ENCODE measurements around the gene KLC1.
A peak's percentile ranks its signal among the peaks of the same experiment; 100 is the strongest.

KLC1 gene

DNA sequence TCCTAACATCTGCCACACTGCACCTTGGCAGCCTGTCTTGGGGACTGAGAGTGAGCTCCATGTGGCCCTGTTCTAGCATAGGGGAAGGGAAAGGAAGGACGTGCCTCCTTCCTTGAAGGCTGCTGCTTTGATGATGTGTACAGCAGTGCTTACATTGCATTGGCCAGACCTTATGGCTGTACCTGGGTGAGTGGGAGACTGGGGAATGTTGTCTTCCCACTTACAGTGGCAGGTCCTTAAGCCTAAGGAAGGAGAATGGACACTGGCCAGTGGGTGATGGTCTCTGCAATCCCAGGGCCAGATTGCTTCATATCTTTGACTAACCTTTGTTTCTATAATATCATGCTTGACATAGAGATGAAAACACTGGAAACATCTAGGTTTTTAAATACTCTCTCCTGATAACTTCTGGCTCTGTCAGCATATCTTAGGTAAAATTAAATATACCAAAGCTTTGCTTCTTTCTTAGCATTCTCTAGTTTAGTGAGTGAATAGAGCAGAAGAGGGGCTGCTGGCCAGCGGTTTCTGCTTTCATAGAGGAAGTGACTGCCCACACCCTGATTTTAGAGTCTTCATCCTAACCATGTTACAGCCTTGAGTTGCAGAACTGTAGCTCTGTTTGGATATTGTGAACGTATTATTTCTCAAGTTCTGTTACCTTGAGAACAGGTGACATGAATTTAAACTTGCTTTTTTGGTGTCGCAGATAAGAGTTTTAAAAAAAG is 27.2 kb downstream of the KLC1 start:
- TF ChIP-seq, protein P1, sequence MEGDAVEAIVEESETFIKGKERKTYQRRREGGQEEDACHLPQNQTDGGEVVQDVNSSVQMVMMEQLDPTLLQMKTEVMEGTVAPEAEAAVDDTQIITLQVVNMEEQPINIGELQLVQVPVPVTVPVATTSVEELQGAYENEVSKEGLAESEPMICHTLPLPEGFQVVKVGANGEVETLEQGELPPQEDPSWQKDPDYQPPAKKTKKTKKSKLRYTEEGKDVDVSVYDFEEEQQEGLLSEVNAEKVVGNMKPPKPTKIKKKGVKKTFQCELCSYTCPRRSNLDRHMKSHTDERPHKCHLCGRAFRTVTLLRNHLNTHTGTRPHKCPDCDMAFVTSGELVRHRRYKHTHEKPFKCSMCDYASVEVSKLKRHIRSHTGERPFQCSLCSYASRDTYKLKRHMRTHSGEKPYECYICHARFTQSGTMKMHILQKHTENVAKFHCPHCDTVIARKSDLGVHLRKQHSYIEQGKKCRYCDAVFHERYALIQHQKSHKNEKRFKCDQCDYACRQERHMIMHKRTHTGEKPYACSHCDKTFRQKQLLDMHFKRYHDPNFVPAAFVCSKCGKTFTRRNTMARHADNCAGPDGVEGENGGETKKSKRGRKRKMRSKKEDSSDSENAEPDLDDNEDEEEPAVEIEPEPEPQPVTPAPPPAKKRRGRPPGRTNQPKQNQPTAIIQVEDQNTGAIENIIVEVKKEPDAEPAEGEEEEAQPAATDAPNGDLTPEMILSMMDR (IDR thresholded peaks at IDR 0.05), result no peak
- H3K4me1 ChIP-seq (ENCODE audit: control insufficient read depth in 1 of 2, insufficient read depth in 1 of 2, low read depth in 1 of 2, low read length in 1 of 2), result no peaks in the 10 kb centered on the region
- no peaks in the 10 kb centered on the region for H3K27me3 ChIP-seq
- peaks cover 71% of the 10 kb centered on the region for H3K36me3 ChIP-seq
- no peaks in the 10 kb centered on the region for H3K9me3 ChIP-seq
- no peak overlapping the region for H3K4me3 ChIP-seq (ENCODE audit: low read depth in 1 of 2, low read length in 1 of 2)
- H3K27ac ChIP-seq, result peak overlapping the region; percentile 22

DNA sequence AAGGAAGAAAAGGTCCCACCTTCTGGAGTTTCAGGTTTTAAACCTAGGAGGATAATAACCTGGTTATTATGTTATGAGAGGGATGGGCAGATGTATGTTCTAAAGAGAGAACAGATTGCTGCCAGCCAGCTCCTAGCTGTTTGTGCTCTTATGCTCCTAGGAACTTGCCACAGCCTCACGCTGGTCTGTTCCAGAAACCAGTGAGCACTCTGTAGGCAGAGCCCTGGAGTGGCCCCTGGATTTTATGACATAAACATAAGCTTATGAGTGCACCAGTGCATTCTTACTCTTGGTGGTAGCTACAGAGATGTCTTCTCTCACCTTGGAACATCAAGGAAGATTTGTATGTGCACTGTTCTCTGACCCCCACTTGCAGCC is 27.7 kb downstream of the KLC1 start:
- TF ChIP-seq, protein P1 (IDR thresholded peaks at IDR 0.05), result no peak
- H3K36me3 ChIP-seq, result peaks cover 77% of the 10 kb centered on the region
- H3K27ac ChIP-seq, result no peak overlapping the region
- no peaks in the 10 kb centered on the region for H3K4me1 ChIP-seq (ENCODE audit: control insufficient read depth in 1 of 2, insufficient read depth in 1 of 2, low read depth in 1 of 2, low read length in 1 of 2)
- H3K27me3 ChIP-seq, result no peaks in the 10 kb centered on the region
- no peak overlapping the region for H3K4me3 ChIP-seq (ENCODE audit: low read depth in 1 of 2, low read length in 1 of 2)
- no peaks in the 10 kb centered on the region for H3K9me3 ChIP-seq

GRCh38 chr14:103657471-103657870 is 28.5 kb downstream of the KLC1 start:
- Histone ChIP-seq H3K36me3 (peaks cover 84% of the 10 kb centered on the region), H3K9me3 (no peaks in the 10 kb centered on the region), H3K4me3 (ENCODE audit: low read depth in 1 of 2, low read length in 1 of 2) (no peak overlapping the region)

GRCh38 chr14:103659631-103660030 is 30.6 kb downstream of the KLC1 start:
- no peaks in the 10 kb centered on the region for H3K27me3 ChIP-seq
- H3K4me3 ChIP-seq (ENCODE audit: low read depth in 1 of 2, low read length in 1 of 2), result no peak overlapping the region
- peaks cover 97% of the 10 kb centered on the region for H3K36me3 ChIP-seq
- no peak overlapping the region for H3K27ac ChIP-seq
- TF ChIP-seq, protein P1 (IDR thresholded peaks at IDR 0.05), result no peak
- H3K4me1 ChIP-seq (ENCODE audit: control insufficient read depth in 1 of 2, insufficient read depth in 1 of 2, low read depth in 1 of 2, low read length in 1 of 2), result no peaks in the 10 kb centered on the region
- no peaks in the 10 kb centered on the region for H3K9me3 ChIP-seq

More at GRCh38 chr14:103657471-103657870, 28.5 kb downstream of the KLC1 start:
- H3K27ac ChIP-seq, result no peak overlapping the region
- TF ChIP-seq, protein P1 (IDR thresholded peaks at IDR 0.05), result no peak
- H3K4me1 ChIP-seq (ENCODE audit: control insufficient read depth in 1 of 2, insufficient read depth in 1 of 2, low read depth in 1 of 2, low read length in 1 of 2), result no peaks in the 10 kb centered on the region
- H3K27me3 ChIP-seq, result no peaks in the 10 kb centered on the region

DNA sequence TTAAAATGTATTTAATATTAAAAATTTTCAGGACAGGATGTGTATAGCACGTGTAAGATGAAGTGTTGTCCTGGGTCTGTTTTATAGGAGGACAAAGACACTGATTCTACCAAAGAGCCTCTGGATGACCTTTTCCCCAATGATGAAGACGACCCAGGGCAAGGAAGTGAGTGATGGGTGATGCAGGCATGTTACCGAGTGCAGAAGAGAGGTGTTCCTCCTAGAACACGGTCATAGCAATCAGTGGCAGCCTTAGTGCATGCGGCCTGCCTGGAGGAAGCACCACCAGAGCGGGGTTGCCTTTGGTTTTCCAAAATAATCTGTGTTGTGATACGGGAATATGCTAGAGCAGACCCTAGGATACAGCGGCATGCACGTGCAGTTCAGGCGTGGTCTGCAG is 33.0 kb downstream of the KLC1 start:
- no peak overlapping the region for H3K27ac ChIP-seq
- H3K27me3 ChIP-seq, result no peaks in the 10 kb centered on the region
- TF ChIP-seq, protein P1 (IDR thresholded peaks at IDR 0.05), result no peak
- H3K9me3 ChIP-seq, result no peaks in the 10 kb centered on the region
- peaks cover 95% of the 10 kb centered on the region for H3K36me3 ChIP-seq
- H3K4me1 ChIP-seq (ENCODE audit: control insufficient read depth in 1 of 2, insufficient read depth in 1 of 2, low read depth in 1 of 2, low read length in 1 of 2), result no peaks in the 10 kb centered on the region
- no peak overlapping the region for H3K4me3 ChIP-seq (ENCODE audit: low read depth in 1 of 2, low read length in 1 of 2)

Data from neutrophil (primary cell).